ENCODE measurements around the gene ABCG1. TPM values are rescaled to one million over a fixed set of nuclear protein-coding genes. Genes with fewer than 3 reads are reported as not detected.
A peak's percentile ranks its signal among the peaks of the same experiment; 100 is the strongest.

The ABCG1 gene
- total and polyA plus RNA-seq, 8 donors, result 3.1 to 65.9 (median 15.6) TPM

DNA sequence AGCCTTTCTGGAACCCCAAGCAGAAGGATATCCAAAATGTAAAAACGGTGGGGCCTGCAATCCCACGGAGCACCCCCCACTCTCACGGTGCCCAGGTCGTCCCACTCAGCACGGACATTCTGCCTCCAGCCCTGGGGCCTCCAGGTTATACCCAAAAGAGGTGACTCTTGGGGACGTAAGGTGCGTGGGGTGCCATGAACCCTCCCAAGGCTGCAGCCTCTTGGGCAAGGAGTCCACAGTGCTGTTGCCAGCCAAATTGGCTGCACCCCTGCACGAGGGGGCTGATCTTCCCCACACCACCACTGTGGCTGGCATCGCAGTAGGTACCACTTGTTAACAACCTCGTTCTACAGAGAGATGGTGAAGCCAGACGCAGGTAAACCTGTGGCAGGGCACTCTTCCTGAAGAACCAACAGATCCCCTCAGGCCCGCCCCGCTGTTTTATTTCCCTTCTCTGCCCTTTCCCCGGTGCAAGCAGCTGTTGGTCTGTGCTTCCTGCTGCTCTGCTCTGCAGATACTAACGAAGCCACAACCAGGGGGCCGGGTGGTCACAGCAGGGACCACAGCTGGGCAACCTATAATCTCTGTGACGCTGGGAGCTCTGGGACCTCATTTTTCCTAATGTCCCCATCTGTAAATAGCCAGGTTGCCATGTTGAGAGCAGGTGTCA, 87.6 kb downstream of the ABCG1 start:
- H3K9me3 ChIP-seq, result no peaks in the 10 kb centered on the region
- WGBS, 5 donors, result 72 to 78% (median 74%) methylated on average over 17 of the region's 17 CpGs
- TF ChIP-seq POLR2AphosphoS5 (IDR thresholded peaks at IDR 0.05) (no peak), EP300 (IDR thresholded peaks at IDR 0.05) (no peak), POLR2A (IDR thresholded peaks at IDR 0.05) (no peak)
- TF ChIP-seq, protein P1, sequence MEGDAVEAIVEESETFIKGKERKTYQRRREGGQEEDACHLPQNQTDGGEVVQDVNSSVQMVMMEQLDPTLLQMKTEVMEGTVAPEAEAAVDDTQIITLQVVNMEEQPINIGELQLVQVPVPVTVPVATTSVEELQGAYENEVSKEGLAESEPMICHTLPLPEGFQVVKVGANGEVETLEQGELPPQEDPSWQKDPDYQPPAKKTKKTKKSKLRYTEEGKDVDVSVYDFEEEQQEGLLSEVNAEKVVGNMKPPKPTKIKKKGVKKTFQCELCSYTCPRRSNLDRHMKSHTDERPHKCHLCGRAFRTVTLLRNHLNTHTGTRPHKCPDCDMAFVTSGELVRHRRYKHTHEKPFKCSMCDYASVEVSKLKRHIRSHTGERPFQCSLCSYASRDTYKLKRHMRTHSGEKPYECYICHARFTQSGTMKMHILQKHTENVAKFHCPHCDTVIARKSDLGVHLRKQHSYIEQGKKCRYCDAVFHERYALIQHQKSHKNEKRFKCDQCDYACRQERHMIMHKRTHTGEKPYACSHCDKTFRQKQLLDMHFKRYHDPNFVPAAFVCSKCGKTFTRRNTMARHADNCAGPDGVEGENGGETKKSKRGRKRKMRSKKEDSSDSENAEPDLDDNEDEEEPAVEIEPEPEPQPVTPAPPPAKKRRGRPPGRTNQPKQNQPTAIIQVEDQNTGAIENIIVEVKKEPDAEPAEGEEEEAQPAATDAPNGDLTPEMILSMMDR (IDR thresholded peaks at IDR 0.05), result no peak
- peaks cover 8 to 19% (median 12%) of the 10 kb centered on the region in 4 donors for H3K4me1 ChIP-seq
- peaks cover 0 to 56% (median 10%) of the 10 kb centered on the region in 3 donors for H3K27me3 ChIP-seq
- peak in 1 of 2 donors; percentile 8 for DNase-seq
- intact Hi-C loops (cut with DNase I; ENCODE audit: low total_unique reads), result loop anchor here (10.0 kb wide), 1 partner anchor 138 kb away; no protein-coding TSS in a partner anchor
- H3K27ac ChIP-seq, result no peak overlapping the region
- no peak overlapping the region for H3K4me3 ChIP-seq
- no peaks in the 10 kb centered on the region for H3K36me3 ChIP-seq

DNA sequence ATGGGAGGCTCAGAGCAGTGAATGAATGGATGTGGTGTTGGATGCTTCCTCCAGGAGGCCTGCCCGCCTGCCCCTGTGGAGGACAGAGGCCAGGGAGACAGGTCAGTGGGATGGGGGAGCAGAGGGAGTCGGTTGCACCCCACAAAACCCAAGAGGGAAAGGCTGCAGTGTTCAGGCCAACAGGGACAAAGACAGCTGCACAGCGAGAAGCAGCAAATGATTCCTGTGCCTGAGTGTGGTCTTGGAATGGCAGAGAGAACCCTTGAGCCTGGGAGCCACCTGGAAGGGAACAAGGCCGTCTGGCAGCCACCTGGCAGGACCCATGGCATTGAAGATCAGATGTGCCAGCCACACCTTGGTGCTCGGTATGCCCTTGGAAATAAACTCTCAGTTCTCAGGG, 88.2 kb downstream of the ABCG1 start:
- TF ChIP-seq, protein P1 (IDR thresholded peaks at IDR 0.05), result no peak
- TF ChIP-seq POLR2AphosphoS5 (IDR thresholded peaks at IDR 0.05) (no peak), EP300 (IDR thresholded peaks at IDR 0.05) (no peak), POLR2A (IDR thresholded peaks at IDR 0.05) (no peak)
- Histone ChIP-seq H3K4me3 (no peak overlapping the region), H3K36me3 (no peaks in the 10 kb centered on the region), H3K27me3 (peaks cover 0 to 60% (median 10%) of the 10 kb centered on the region in 3 donors), H3K9me3 (no peaks in the 10 kb centered on the region), H3K27ac (no peak overlapping the region), H3K4me1 (peaks cover 8 to 19% (median 12%) of the 10 kb centered on the region in 4 donors)
- WGBS, 5 donors, result 63 to 83% (median 72%) methylated on average over 5 of the region's 5 CpGs
- intact Hi-C loops (cut with DNase I; ENCODE audit: low total_unique reads), result loop anchor here (10.0 kb wide), 1 partner anchor 138 kb away; no protein-coding TSS in a partner anchor
- peak in 1 of 2 donors; percentile 23 for DNase-seq

DNA sequence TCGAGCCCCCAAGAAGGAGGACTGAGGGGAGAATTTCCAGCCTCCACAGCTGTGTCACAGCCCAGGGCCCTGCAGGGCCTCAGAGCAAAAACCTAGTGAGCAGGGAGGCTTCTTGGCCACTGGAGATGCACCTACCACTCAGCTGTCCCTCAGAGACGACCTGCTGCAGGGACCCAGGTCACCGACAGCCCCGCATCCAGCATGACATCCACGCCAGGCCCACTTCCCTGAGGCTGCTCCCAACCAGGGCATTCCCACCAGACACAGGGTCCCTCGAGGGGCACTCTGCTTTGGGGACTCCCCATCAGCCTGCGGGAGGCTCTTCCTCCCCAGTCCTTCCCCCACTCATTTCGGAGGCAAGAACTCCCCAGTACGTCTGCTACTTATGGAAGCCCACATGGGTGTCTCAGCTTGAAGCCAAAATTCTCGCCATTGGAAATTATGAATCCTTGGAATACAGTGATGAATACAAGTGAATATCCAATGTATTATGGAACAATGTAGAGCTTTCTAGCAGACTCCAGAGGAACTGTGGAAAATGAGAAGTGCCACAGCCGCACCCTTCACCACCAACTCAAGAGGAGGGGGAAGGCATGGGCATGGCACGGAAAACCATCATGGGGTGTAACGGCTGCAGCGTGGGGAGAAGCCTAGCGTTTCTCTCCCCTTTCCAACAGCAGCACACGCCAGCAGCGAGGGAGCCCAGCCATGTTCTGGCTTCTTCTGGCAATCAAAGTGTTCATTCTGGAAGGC, 89.4 kb downstream of the ABCG1 start:
- peak in 1 of 2 donors; percentile 11 for DNase-seq
- peaks cover 0 to 70% (median 10%) of the 10 kb centered on the region in 3 donors for H3K27me3 ChIP-seq
- H3K27ac ChIP-seq, result no peak overlapping the region
- H3K9me3 ChIP-seq, result no peaks in the 10 kb centered on the region
- WGBS, 5 donors, result 72 to 86% (median 85%) methylated on average over 12 to 17 of the region's 17 CpGs
- H3K4me1 ChIP-seq, result peaks cover 8 to 24% (median 14%) of the 10 kb centered on the region in 4 donors
- H3K4me3 ChIP-seq, result no peak overlapping the region
- intact Hi-C loops (cut with DNase I; ENCODE audit: low total_unique reads), result loop anchor here (10.0 kb wide), 1 partner anchor 136 kb away; no protein-coding TSS in a partner anchor
- H3K36me3 ChIP-seq, result no peaks in the 10 kb centered on the region
- TF ChIP-seq, protein P1 (IDR thresholded peaks at IDR 0.05), result no peak

DNA sequence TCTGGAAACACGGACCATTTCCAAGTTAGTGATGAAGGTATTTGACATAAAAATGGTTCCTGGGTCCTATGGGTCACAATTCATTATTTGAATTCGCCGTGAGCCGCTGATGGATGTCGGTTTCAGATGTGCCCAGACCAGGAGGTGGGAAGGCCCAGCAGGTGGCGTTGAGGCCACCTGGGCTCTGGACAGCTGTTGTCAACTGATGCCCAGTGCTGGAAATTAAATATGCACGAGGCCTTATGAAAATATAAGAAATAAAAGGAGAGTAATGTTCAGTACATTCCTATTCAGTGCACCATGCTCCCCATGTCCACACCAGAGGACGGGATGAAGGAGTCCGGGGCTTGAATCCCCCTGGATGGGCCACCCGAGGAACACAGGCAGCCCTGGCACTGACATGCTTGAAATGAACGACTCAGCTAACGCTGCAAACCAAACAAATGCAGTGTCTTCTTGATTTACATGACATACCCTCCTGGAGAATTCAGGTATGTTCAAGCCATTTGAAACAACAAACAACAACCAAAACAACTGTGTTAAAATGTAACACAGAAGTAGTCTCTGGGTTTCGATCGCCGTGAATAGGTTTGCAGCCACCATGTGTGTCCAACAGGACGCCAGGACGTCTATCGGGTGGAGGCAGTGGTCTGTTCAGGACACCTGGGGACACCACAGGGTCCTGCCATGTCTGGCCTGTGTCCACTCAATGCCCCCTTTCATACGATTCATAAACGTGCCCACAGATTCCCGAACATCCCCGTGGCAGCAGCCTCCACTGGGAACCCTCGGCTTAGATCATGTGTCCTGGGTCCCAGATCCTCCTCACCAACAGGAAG, 90.2 kb downstream of the ABCG1 start:
- TF ChIP-seq POLR2A (IDR thresholded peaks at IDR 0.05), result no peak
- TF ChIP-seq, protein P1 (IDR thresholded peaks at IDR 0.05), result peak in 3 of 7 experiments; percentile 11 to 42 (median 24)
- peaks cover 8 to 32% (median 21%) of the 10 kb centered on the region in 4 donors for H3K4me1 ChIP-seq
- peak in 1 of 2 donors; percentile 49 for DNase-seq
- H3K9me3 ChIP-seq, result no peaks in the 10 kb centered on the region
- peaks cover 0 to 72% (median 10%) of the 10 kb centered on the region in 3 donors for H3K27me3 ChIP-seq
- intact Hi-C loops (cut with DNase I; ENCODE audit: low total_unique reads), result loop anchor here (10.0 kb wide), 1 partner anchor 136 kb away; no protein-coding TSS in a partner anchor
- no peak overlapping the region for H3K4me3 ChIP-seq
- H3K27ac ChIP-seq, result no peak overlapping the region
- WGBS, 5 donors, result 36 to 54% (median 42%) methylated on average over 23 of the region's 23 CpGs
- no peaks in the 10 kb centered on the region for H3K36me3 ChIP-seq

Data from stomach (tissue), 9 donors.